Astrocyte (in vitro differentiated cells and primary cell): ENCODE data around the gene PHLDA2. TPM values are rescaled to one million over a fixed set of nuclear protein-coding genes. Genes with fewer than 3 reads are reported as not detected.

Experiments used
- DNase-seq: peaks from one replicate; pipeline ENCODE4 v3.0.0-alpha.2; 2010; ENCODE audit warnings: low read depth
- FAIRE-seq: peaks from 2 replicates; lab custom pipeline; 2011; peaks lifted over from hg19 to GRCh38; lab: Jason Lieb, UNC
- H2AFZ ChIP-seq: 2 replicates; pipeline ENCODE4 v1.6.0; 2012; ENCODE audit warnings: low read depth, low read length, inconsistent platforms
- H3K27ac ChIP-seq: 2 replicates; pipeline ENCODE4 v1.5.1; 2011; ENCODE audit warnings: low read depth, low read length, inconsistent platforms
- H3K27me3 ChIP-seq: 2 replicates; pipeline ENCODE4 v1.6.0; 2011; ENCODE audit warnings: low read length, inconsistent platforms; ENCODE audit not compliant: insufficient read depth
- H3K36me3 ChIP-seq: 2 replicates; pipeline ENCODE4 v1.5.1; 2011; ENCODE audit warnings: low read length, inconsistent platforms; ENCODE audit not compliant: insufficient read depth
- H3K4me1 ChIP-seq: 2 replicates; pipeline ENCODE4 v1.5.1; 2011; ENCODE audit warnings: low read length, inconsistent platforms; ENCODE audit not compliant: insufficient read depth
- H3K4me2 ChIP-seq: 2 replicates; pipeline ENCODE4 v1.6.0; 2012; ENCODE audit warnings: low read length, inconsistent platforms
- H3K4me3 ChIP-seq: 2 replicates; pipeline ENCODE4 v1.5.1; 2011; ENCODE audit warnings: low read depth, mild to moderate bottlenecking, low read length, inconsistent platforms; ENCODE audit not compliant: insufficient read depth
- H3K79me2 ChIP-seq: 2 replicates; pipeline ENCODE4 v1.6.0; 2012; ENCODE audit warnings: mild to moderate bottlenecking, low read length, inconsistent platforms; ENCODE audit not compliant: insufficient read depth
- H3K9ac ChIP-seq: 2 replicates; pipeline ENCODE4 v1.6.0; 2012; ENCODE audit warnings: mild to moderate bottlenecking, low read length, inconsistent platforms
- H3K9me3 ChIP-seq: 2 replicates; pipeline ENCODE4 v1.5.1; 2012; ENCODE audit warnings: low read depth, mild to moderate bottlenecking, low read length, inconsistent platforms; ENCODE audit not compliant: insufficient read depth
- H4K20me1 ChIP-seq: 2 replicates; pipeline ENCODE4 v1.6.0; 2012; ENCODE audit warnings: low read length, inconsistent platforms; ENCODE audit not compliant: insufficient read depth
- H3K27ac Mint-ChIP-seq: one replicate; pipeline ENCODE4 v1.8.0; 2021; ENCODE audit warnings: mild to moderate bottlenecking, mixed read lengths; ENCODE audit not compliant: unreplicated experiment
- H3K27me3 Mint-ChIP-seq: one replicate; pipeline ENCODE4 v1.8.0; 2021; ENCODE audit warnings: low read depth, mixed read lengths; ENCODE audit not compliant: unreplicated experiment
- H3K36me3 Mint-ChIP-seq: one replicate; pipeline ENCODE4 v1.8.0; 2021; ENCODE audit warnings: low read depth, mixed read lengths; ENCODE audit not compliant: unreplicated experiment
- H3K4me1 Mint-ChIP-seq: one replicate; pipeline ENCODE4 v1.8.0; 2021; ENCODE audit warnings: low read depth, mixed read lengths; ENCODE audit not compliant: unreplicated experiment
- H3K4me3 Mint-ChIP-seq: one replicate; pipeline ENCODE4 v1.8.0; 2021; ENCODE audit warnings: mild to moderate bottlenecking, moderate library complexity, mixed read lengths; ENCODE audit not compliant: unreplicated experiment
- H3K9me3 Mint-ChIP-seq: one replicate; pipeline ENCODE4 v1.8.0; 2021; ENCODE audit warnings: mild to moderate bottlenecking, mixed read lengths; ENCODE audit not compliant: unreplicated experiment
- CTCF ChIP-seq: IDR thresholded peaks from 2 replicates; pipeline ENCODE4 v1.5.1; 2011; ENCODE audit warnings: low read depth, mild to moderate bottlenecking, inconsistent platforms, low read length, moderate library complexity; ENCODE audit not compliant: insufficient read depth
- EZH2 ChIP-seq: IDR thresholded peaks from 2 replicates; pipeline ENCODE4 v1.6.1; 2012; ENCODE audit warnings: mild to moderate bottlenecking, low read length, inconsistent platforms; ENCODE audit not compliant: insufficient read depth
- total RNA-seq: library from RNA; stranded (reverse); gene quantifications from 2 replicates; pipeline ENCODE4 v1.2.1, GENCODE V29; 2021

Gene PHLDA2
- total RNA-seq, 1 donor from 2014 or later: 78.8 TPM

DNA sequence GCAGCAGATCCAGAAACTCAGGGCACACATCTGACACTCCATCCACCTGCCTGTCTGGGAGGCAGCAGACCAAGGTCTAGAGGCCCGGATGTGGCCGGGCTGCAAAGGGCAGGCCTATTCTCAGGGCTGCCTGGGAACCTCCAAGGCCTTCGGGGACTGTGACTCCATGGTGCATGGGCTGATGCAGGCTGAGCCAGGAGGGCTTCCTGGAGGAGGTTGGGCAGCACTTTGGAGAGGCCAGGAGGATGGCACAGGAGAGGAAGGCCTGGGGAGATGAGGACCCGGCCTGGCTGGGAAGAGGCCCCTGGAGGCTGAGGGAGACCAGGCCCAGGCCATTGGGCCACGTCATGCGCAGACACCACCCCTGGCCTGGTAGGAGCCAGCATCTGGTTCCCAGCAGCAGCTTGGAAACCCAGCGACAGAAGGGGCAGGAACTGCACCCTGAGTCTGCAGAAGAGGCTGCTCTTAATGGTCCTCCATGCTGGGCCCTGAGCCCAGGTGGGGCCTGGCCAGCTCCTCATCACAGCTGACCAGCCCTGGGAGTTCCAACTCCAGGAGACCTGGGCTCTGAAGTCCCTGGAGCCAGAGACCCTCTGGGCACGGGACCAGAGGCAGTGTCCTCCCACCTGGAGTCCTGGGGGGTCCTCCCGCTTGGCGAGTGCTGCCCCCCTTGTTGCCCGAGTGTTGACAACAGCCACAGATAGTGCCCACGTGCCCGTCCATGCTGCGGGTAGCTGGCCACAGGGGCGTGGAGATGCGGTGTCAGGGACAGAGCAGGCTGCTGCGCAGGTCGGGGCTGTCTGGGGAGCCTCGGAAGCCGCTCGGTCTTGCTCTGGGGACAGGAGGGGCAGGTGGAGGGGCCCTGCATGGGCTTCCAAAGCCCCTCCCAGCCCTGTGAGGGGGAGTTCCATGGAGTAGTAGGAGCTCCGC is 5.5 kb downstream of the PHLDA2 start:
- FAIRE-seq: no peak
- H3K27me3 Mint-ChIP-seq: peaks cover 3% of the 10 kb centered on the region

DNA sequence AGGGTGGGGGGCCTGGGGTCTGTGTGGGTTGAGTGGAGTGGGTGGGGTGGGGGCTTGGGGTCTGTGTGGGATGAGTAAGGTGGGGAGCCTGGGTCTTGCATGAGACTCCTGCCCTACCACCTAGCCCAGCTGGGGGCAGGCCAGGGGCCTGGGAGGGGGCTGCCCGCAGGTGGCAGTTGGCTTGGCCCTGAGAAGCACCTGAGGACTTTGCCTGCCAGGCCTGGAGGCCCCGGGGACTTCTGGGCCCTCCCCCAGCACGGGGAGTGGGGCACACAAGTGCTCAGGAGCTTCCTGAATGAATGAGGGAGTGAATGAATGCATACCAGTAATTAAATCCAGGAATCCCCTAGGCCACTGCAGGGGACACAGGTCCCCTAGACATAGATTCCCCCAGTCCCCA is 6.6 kb downstream of the PHLDA2 start:
- no peak for TF ChIP-seq CTCF
- Histone ChIP-seq H3K9ac (no peak overlapping the region), H3K4me2 (no peak overlapping the region), H3K36me3 (no peaks in the 10 kb centered on the region), H3K4me1 (peaks cover 11% of the 10 kb centered on the region), H4K20me1 (peaks cover 30% of the 10 kb centered on the region), H2AFZ (no peak overlapping the region), H3K27ac (no peak overlapping the region), H3K4me3 (no peak overlapping the region), H3K9me3 (no peaks in the 10 kb centered on the region), H3K79me2 (peaks cover 22% of the 10 kb centered on the region), H3K27me3 (no peaks in the 10 kb centered on the region)
- DNase-seq: no peak
- no peak overlapping the region for H3K27ac Mint-ChIP-seq
- H3K36me3 Mint-ChIP-seq: no peaks in the 10 kb centered on the region
- peaks cover 3% of the 10 kb centered on the region for H3K27me3 Mint-ChIP-seq
- H3K9me3 Mint-ChIP-seq: no peaks in the 10 kb centered on the region
- FAIRE-seq: no peak
- H3K4me1 Mint-ChIP-seq: peaks cover 3% of the 10 kb centered on the region
- H3K4me3 Mint-ChIP-seq: no peak overlapping the region

More for the DNA sequence above, 5.5 kb downstream of the PHLDA2 start:
- peaks cover 6% of the 10 kb centered on the region for H3K4me1 Mint-ChIP-seq
- no peak overlapping the region for H2AFZ ChIP-seq
- H3K4me2 ChIP-seq: no peak overlapping the region
- no peaks in the 10 kb centered on the region for H3K9me3 Mint-ChIP-seq
- H3K4me1 ChIP-seq: peaks cover 12% of the 10 kb centered on the region
- no peak overlapping the region for H3K9ac ChIP-seq
- no peak overlapping the region for H3K27ac ChIP-seq
- no peaks in the 10 kb centered on the region for H3K36me3 Mint-ChIP-seq
- no peak overlapping the region for H3K4me3 Mint-ChIP-seq
- H3K27me3 ChIP-seq: no peaks in the 10 kb centered on the region
- peaks cover 32% of the 10 kb centered on the region for H3K79me2 ChIP-seq
- DNase-seq: no peak
- TF ChIP-seq CTCF (no peak), EZH2 (no peak)
- H3K9me3 ChIP-seq: no peaks in the 10 kb centered on the region
- H3K27ac Mint-ChIP-seq: no peak overlapping the region
- peaks cover 40% of the 10 kb centered on the region for H4K20me1 ChIP-seq
- no peak overlapping the region for H3K4me3 ChIP-seq
- H3K36me3 ChIP-seq: no peaks in the 10 kb centered on the region
